GM12878 (cell line): Measurements from ENCODE around the gene CD248. TPM values are rescaled to one million over a fixed set of nuclear protein-coding genes. Genes with fewer than 3 reads are reported as not detected.

Source experiments
- ASH2L ChIP-seq: fragments of 300-600, 200-600 bp; sonication (generic); IDR thresholded peaks from 2 replicates; pipeline ENCODE4 v1.6.1; 2017; ENCODE audit warnings: low read depth, mild to moderate bottlenecking, borderline replicate concordance
- CBX3 ChIP-seq: fragments of 200-600 bp; sonication (generic); IDR thresholded peaks from 2 replicates; pipeline ENCODE4 v1.6.1; 2016; ENCODE audit warnings: low read depth, borderline replicate concordance
- IKZF1 ChIP-seq: fragments of 450-650 bp; conservative IDR thresholded peaks from 2 replicates; pipeline ENCODE4 v1.6.1; 2017; ENCODE audit warnings: antibody characterized with exemption, mild to moderate bottlenecking
- MEF2B ChIP-seq: fragments of 450-650 bp; IDR thresholded peaks from 2 replicates; pipeline ENCODE4 v1.6.1; 2018; ENCODE audit warnings: mild to moderate bottlenecking, moderate library complexity; ENCODE audit not compliant: partially characterized antibody, poor library complexity, severe bottlenecking
- PAX5 ChIP-seq: IDR thresholded peaks from 2 replicates; pipeline ENCODE4 v1.6.1; 2011; ENCODE audit warnings: low read depth, low read length, borderline replicate concordance
- SPI1 ChIP-seq: IDR thresholded peaks from 2 replicates; pipeline ENCODE4 v1.6.1; 2011; ENCODE audit warnings: low read depth, mild to moderate bottlenecking, low read length, moderate library complexity, borderline replicate concordance; ENCODE audit not compliant: insufficient read depth
- SRF ChIP-seq, 2 experiments: IDR thresholded peaks; 2 replicates each; pipeline ENCODE4 v1.6.1; 2011; ENCODE audit warnings: low read depth in 2 of 2, low read length in 2 of 2, mild to moderate bottlenecking in 1 of 2, moderate library complexity in 1 of 2
- polyA plus RNA-seq, 11 experiments: library from polyadenylated mRNA; depleted of rRNA in 4 of 11; unstranded in 6 of 11; stranded (reverse) in 5 of 11; fragments of >200 nt; fragmentation: Nextera tagmentation in 4 of 11; fragmentation: Illumina TruSeq in 1 of 11; extraction: Ambion mirVana in 4 of 11; extraction: Trizol in 1 of 11; gene quantifications; 1 replicate in 1 of 11; 2 replicates in 10 of 11; pipeline versions ENCODE4 v1.2.1 to v1.2.3, GENCODE V29; 2011 to 2016; ENCODE audit warnings: inconsistent platforms in 2 of 11, missing spikeins in 2 of 11, low read depth in 1 of 11
- total RNA-seq, 4 experiments: library from RNA; depleted of rRNA in 3 of 4; stranded (reverse); fragments of >200 nt in 3 of 4; fragmentation: Illumina TruSeq in 1 of 4; extraction: Trizol in 1 of 4; gene quantifications; 2 replicates each; pipeline versions ENCODE4 v1.2.1 to v1.2.3, GENCODE V29; 2013 to 2021
- TF ChIP-seq, protein P1 (sequence below): IDR thresholded peaks from 2 replicates; pipeline ENCODE4 v1.6.1; 2011; ENCODE audit warnings: borderline replicate concordance, low read depth, mild to moderate bottlenecking, moderate library complexity, mixed read lengths, low read length; ENCODE audit not compliant: insufficient read depth; ENCODE audit errors: extremely low read length
- TF ChIP-seq, protein P2 (sequence below): fragments of 450-650 bp; IDR thresholded peaks from 2 replicates; pipeline ENCODE4 v1.6.1; 2017; ENCODE audit warnings: mild to moderate bottlenecking, moderate library complexity

Gene CD248
- total and polyA plus RNA-seq, 10 of the 15 experiments (the other 5 are each of a cell fraction or from before 2014, with no cell fraction given), result 0.10 to 0.21 (median 0.20) TPM; not detected in 7

DNA sequence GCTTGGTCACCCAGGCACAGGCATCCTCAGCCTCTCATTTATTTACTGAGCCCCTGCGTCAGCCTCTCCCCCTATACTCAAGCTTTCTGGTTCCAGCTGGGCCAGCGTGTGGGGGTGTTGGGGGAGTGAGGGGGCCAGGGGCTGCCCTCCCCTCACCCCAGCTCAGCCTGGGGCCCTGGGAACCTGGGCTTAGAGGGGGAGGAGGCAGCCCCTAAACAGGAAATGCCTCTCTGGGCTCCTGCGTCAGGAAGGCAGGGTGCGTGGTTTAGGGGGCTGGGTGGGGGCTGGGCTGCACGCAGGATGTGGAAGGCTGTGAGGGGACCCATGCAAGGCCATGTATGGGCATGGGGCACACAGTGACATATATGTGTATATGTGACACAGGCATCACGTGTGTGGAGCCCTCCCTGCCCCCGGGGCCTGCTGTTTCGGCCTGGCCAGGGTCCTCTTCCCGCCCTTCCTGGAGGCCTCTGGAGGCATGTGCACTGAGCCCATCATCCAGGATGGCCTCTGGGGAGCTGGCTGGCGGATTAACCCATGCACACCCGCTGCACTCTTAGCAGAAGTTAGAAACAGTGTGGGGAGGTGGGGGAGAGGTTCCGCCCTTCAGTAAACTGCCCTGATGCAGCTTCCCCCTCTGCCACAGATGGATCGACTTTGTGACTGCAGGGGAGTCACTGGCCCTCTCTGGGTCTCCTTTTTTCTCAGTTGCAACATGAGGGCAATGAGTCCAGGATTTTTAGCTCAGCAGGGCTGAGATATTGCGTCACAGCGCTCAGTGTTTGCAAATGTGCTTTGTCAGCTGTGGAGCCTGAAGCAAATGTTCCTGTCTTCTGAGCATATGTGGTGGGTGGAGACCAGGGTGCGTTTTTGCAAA is 1.1 kb upstream of the CD248 start (continued):
- TF ChIP-seq ASH2L (no peak), IKZF1 (peak; percentile 25; the same call in 1 of the 2 replicates), PAX5 (peak; percentile 68; the same call in 1 of the 2 replicates), CBX3 (no peak), SRF (IDR thresholded peaks at IDR 0.05; ENCODE audit: low read depth in 2 of 2, low read length in 2 of 2) (peak; percentile 95 to 97), SPI1 (peak; percentile 40; the same call in 1 of the 2 replicates), MEF2B (peak; percentile 24)
- TF ChIP-seq, protein P1, sequence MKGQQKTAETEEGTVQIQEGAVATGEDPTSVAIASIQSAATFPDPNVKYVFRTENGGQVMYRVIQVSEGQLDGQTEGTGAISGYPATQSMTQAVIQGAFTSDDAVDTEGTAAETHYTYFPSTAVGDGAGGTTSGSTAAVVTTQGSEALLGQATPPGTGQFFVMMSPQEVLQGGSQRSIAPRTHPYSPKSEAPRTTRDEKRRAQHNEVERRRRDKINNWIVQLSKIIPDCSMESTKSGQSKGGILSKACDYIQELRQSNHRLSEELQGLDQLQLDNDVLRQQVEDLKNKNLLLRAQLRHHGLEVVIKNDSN, result peak; percentile 73
- TF ChIP-seq, protein P2, sequence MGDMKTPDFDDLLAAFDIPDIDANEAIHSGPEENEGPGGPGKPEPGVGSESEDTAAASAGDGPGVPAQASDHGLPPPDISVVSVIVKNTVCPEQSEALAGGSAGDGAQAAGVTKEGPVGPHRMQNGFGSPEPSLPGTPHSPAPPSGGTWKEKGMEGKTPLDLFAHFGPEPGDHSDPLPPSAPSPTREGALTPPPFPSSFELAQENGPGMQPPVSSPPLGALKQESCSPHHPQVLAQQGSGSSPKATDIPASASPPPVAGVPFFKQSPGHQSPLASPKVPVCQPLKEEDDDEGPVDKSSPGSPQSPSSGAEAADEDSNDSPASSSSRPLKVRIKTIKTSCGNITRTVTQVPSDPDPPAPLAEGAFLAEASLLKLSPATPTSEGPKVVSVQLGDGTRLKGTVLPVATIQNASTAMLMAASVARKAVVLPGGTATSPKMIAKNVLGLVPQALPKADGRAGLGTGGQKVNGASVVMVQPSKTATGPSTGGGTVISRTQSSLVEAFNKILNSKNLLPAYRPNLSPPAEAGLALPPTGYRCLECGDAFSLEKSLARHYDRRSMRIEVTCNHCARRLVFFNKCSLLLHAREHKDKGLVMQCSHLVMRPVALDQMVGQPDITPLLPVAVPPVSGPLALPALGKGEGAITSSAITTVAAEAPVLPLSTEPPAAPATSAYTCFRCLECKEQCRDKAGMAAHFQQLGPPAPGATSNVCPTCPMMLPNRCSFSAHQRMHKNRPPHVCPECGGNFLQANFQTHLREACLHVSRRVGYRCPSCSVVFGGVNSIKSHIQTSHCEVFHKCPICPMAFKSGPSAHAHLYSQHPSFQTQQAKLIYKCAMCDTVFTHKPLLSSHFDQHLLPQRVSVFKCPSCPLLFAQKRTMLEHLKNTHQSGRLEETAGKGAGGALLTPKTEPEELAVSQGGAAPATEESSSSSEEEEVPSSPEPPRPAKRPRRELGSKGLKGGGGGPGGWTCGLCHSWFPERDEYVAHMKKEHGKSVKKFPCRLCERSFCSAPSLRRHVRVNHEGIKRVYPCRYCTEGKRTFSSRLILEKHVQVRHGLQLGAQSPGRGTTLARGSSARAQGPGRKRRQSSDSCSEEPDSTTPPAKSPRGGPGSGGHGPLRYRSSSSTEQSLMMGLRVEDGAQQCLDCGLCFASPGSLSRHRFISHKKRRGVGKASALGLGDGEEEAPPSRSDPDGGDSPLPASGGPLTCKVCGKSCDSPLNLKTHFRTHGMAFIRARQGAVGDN, result no peak
